Progenitor cell of endocrine pancreas (in vitro differentiated cells): ENCODE data around the gene MTMR11. TPM values are rescaled to one million over a fixed set of nuclear protein-coding genes. Genes with fewer than 3 reads are reported as not detected.

Experiments
- DNase-seq: peaks from one replicate; pipeline ENCODE4 v3.0.0; 2021; ENCODE audit warnings: low spot score; ENCODE audit not compliant: unreplicated experiment
- H3K27ac Mint-ChIP-seq: 2 replicates; pipeline ENCODE4 v1.8.0; 2021; ENCODE audit warnings: mild to moderate bottlenecking, moderate library complexity, mixed read lengths
- H3K27me3 Mint-ChIP-seq: 2 replicates; pipeline ENCODE4 v1.8.0; 2021; ENCODE audit warnings: mixed read lengths
- H3K36me3 Mint-ChIP-seq: 2 replicates; pipeline ENCODE4 v1.8.0; 2022; ENCODE audit warnings: mixed read lengths; ENCODE audit not compliant: insufficient read depth
- H3K4me1 Mint-ChIP-seq: 2 replicates; pipeline ENCODE4 v1.8.0; 2021; ENCODE audit warnings: low read depth, mixed read lengths
- H3K4me3 Mint-ChIP-seq: 2 replicates; pipeline ENCODE4 v1.8.0; 2021; ENCODE audit warnings: low read depth, mild to moderate bottlenecking, moderate library complexity, mixed read lengths
- H3K9me3 Mint-ChIP-seq: 2 replicates; pipeline ENCODE4 v1.8.0; 2021; ENCODE audit warnings: low read depth, mixed read lengths
- CTCF ChIP-seq: fragments of 200-600 bp; sonication (generic); IDR thresholded peaks from one replicate; pipeline ENCODE4 v1.5.0; 2021; ENCODE audit warnings: antibody characterized with exemption, mild to moderate bottlenecking; ENCODE audit not compliant: unreplicated experiment
- total RNA-seq: library from RNA; stranded (reverse); gene quantifications from 2 replicates; pipeline ENCODE4 v1.2.1, GENCODE V29; 2021

The MTMR11 gene
- total RNA-seq, 1 donor from 2014 or later: 8.5 TPM

- TF ChIP-seq CTCF: no peak
- no peak for DNase-seq
- Mint-ChIP-seq H3K27ac (no peak overlapping the region), H3K36me3 (no peaks in the 10 kb centered on the region), H3K27me3 (no peaks in the 10 kb centered on the region), H3K9me3 (no peaks in the 10 kb centered on the region), H3K4me3 (no peak overlapping the region), H3K4me1 (no peaks in the 10 kb centered on the region)
Observed at GRCh38 chr1:149881876-149882275, 54.8 kb downstream of the MTMR11 start.

GRCh38 chr1:149879556-149879955 is 57.1 kb downstream of the MTMR11 start:
- no peak overlapping the region for H3K27ac Mint-ChIP-seq
- no peaks in the 10 kb centered on the region for H3K4me1 Mint-ChIP-seq
- H3K27me3 Mint-ChIP-seq: no peaks in the 10 kb centered on the region
- no peak for TF ChIP-seq CTCF
- no peaks in the 10 kb centered on the region for H3K9me3 Mint-ChIP-seq
- DNase-seq: no peak
- no peak overlapping the region for H3K4me3 Mint-ChIP-seq
- no peaks in the 10 kb centered on the region for H3K36me3 Mint-ChIP-seq

Other genes starting within 250 kb of the MTMR11 start
- gene FCGR1A, start 154.2 kb downstream of the MTMR11 start, total RNA-seq: not detected in 2 replicates
- 10.9 and 12.1 TPM in 2 replicates for gene BOLA1, start 37.3 kb downstream of the MTMR11 start, total RNA-seq
- 16.9 and 21.8 TPM in 2 replicates for gene SV2A, start 19.0 kb downstream of the MTMR11 start, total RNA-seq
- gene SF3B4, start 9.1 kb downstream of the MTMR11 start, total RNA-seq: 67.5 and 72.8 TPM in 2 replicates
- gene OTUD7B, start 73.8 kb upstream of the MTMR11 start, total RNA-seq: 29.1 and 30.3 TPM in 2 replicates
- gene VPS45, start 130.9 kb upstream of the MTMR11 start, total RNA-seq: 53.0 and 58.1 TPM in 2 replicates
- gene PLEKHO1, start 213.0 kb upstream of the MTMR11 start, total RNA-seq: 85.2 and 87.6 TPM in 2 replicates